CD4-positive, alpha-beta T cell (primary cell): ENCODE results near the gene FAM216B. TPM values are rescaled to one million over a fixed set of nuclear protein-coding genes. Genes with fewer than 3 reads are reported as not detected.

Experiments
- ATAC-seq: fragments of 200-7000 bp; cut with Tn5 transposase; one replicate; pipeline ENCODE4 v1.10.0; 2022; ENCODE audit warnings: mild to moderate bottlenecking; ENCODE audit not compliant: poor library complexity
- CTCF ChIA-PET: fragments of 350-600 bp; sonication (Branson Sonifier 250); formaldehyde crosslinking; loops from one replicate; lab custom pipeline; 2021; ENCODE audit warnings: antibody characterized with exemption, inconsistent platforms; lab: Charles Lee
- POLR2A ChIA-PET: fragments of 350-600 bp; sonication (Branson Sonifier 250); formaldehyde crosslinking; loops from one replicate; lab custom pipeline; 2021; ENCODE audit warnings: antibody characterized with exemption, inconsistent platforms; lab: Charles Lee
- DNase-seq, 14 experiments: peaks; one replicate each; pipeline ENCODE4 v3.0.0-alpha.2; 2013 to 2020; ENCODE audit warnings: mixed read lengths in 2 of 14
- H3K27ac ChIP-seq, 2 donors: one replicate each; pipeline versions ENCODE4 v1.5.1 to v1.7.0; 2013; ENCODE audit warnings: low read length in 2 of 2, low read depth in 1 of 2, mild to moderate bottlenecking in 1 of 2
- H3K27me3 ChIP-seq, 2 experiments: 1 replicate in 1 of 2; 2 replicates in 1 of 2; pipeline versions ENCODE4 v1.6.1 to v1.7.0; 2013; ENCODE audit warnings: low read length in 2 of 2, control low read depth in 1 of 2, mild to moderate bottlenecking in 1 of 2, moderate library complexity in 1 of 2; ENCODE audit not compliant: insufficient read depth in 2 of 2, control insufficient read depth in 1 of 2
- H3K36me3 ChIP-seq: one replicate; pipeline ENCODE4 v1.6.1; 2013; ENCODE audit warnings: low read length, control low read depth; ENCODE audit not compliant: insufficient read depth
- H3K4me1 ChIP-seq: one replicate; pipeline ENCODE4 v1.6.1; 2013; ENCODE audit warnings: low read length, control low read depth; ENCODE audit not compliant: insufficient read depth
- H3K4me3 ChIP-seq: one replicate; pipeline ENCODE4 v1.5.1; 2013; ENCODE audit warnings: mild to moderate bottlenecking, low read length, moderate library complexity
- H3K9me3 ChIP-seq, 2 experiments: 1 replicate in 1 of 2; 2 replicates in 1 of 2; pipeline versions ENCODE4 v1.6.1 to v1.7.0; 2013; ENCODE audit warnings: low read length in 2 of 2, mild to moderate bottlenecking in 2 of 2, control low read depth in 1 of 2, moderate library complexity in 1 of 2; ENCODE audit not compliant: control insufficient read depth in 1 of 2, insufficient read depth in 1 of 2
- H3K27ac Mint-ChIP-seq: one replicate; pipeline ENCODE4 v1.8.0; 2020; ENCODE audit warnings: mixed read lengths
- H3K27me3 Mint-ChIP-seq: one replicate; pipeline ENCODE4 v1.8.0; 2021; ENCODE audit warnings: mixed read lengths
- H3K36me3 Mint-ChIP-seq: one replicate; pipeline ENCODE4 v1.8.0; 2021; ENCODE audit warnings: low read depth, mixed read lengths
- H3K4me1 Mint-ChIP-seq: one replicate; pipeline ENCODE4 v1.8.0; 2021; ENCODE audit warnings: low read depth, mixed read lengths
- H3K4me3 Mint-ChIP-seq: one replicate; pipeline ENCODE4 v1.8.0; 2020; ENCODE audit warnings: mild to moderate bottlenecking, mixed read lengths
- H3K9me3 Mint-ChIP-seq: one replicate; pipeline ENCODE4 v1.8.0; 2020; ENCODE audit warnings: mixed read lengths
- intact Hi-C, 2 experiments: fragments of 100-400 bp; cut with DNase I in 1 of 2; cut with micrococcal nuclease in 1 of 2; formaldehyde crosslinking; loops; one replicate each; pipeline versions ENCODE4 v1.15.1 to v1.9.0; 2023 to 2025; cut with DNase I, micrococcal nuclease
- total RNA-seq, 174 experiments: library from RNA in 2 of 174; stranded (reverse) in 2 of 174; gene quantifications; one replicate each; pipeline ENCODE4 v1.2.3 and lab custom pipeline; 2021 to 2026
- TF ChIP-seq, protein P1 (sequence below): fragments of 200-600 bp; IDR thresholded peaks from one replicate; pipeline ENCODE4 v1.8.0; 2022; ENCODE audit warnings: antibody characterized with exemption, mild to moderate bottlenecking

The FAM216B gene
- total RNA-seq, 2 experiments from 2014 or later: not detected

DNA sequence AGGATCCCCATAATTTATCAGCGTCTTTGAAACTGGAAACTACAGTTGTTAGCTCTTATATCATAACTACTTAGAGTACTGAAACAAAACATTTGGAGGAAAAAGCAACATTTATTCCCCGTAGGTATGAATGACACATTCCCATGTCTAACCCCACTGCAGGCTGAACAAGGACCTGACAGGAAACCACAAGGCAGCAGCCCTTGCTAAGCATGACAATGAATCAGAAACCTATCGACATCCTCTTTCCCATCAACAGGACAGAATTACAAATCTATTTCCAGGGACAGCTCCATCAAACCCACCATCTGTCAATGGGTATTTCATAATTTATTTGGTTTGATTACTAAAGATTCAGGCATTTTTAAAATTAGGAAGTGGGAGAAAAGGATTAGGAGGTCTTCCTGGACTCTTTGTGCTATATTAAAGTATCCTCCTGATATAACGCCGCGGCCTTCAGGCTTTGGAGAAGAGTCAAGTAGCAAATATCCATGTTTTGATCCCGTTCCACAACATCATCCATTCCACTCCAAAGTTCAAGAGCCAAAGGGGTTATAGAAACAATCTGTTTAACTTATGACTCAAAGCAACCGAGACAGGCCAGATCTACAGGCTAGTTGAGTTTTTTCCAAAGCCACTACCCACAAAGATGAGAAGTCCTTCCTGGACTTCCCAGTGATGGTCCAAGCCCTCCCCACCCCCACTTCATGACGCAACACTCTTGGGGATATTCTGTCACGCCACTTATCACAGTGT lies 51.1 kb downstream of the FAM216B start:
- Histone ChIP-seq H3K9me3 (no peaks in the 10 kb centered on the region), H3K27me3 (no peaks in the 10 kb centered on the region), H3K36me3 (no peaks in the 10 kb centered on the region), H3K4me3 (no peak overlapping the region), H3K4me1 (no peaks in the 10 kb centered on the region), H3K27ac (no peak overlapping the region)
- no peaks in the 10 kb centered on the region for H3K9me3 Mint-ChIP-seq
- ATAC-seq: no peak
- POLR2A ChIA-PET: no interaction called here
- CTCF ChIA-PET: interaction anchor here (0.6 kb wide), 1 partner anchor 8 kb away, joined by 3 read pairs; no protein-coding TSS in a partner anchor
- no peak overlapping the region for H3K4me3 Mint-ChIP-seq
- H3K27ac Mint-ChIP-seq: no peak overlapping the region
- TF ChIP-seq, protein P1, sequence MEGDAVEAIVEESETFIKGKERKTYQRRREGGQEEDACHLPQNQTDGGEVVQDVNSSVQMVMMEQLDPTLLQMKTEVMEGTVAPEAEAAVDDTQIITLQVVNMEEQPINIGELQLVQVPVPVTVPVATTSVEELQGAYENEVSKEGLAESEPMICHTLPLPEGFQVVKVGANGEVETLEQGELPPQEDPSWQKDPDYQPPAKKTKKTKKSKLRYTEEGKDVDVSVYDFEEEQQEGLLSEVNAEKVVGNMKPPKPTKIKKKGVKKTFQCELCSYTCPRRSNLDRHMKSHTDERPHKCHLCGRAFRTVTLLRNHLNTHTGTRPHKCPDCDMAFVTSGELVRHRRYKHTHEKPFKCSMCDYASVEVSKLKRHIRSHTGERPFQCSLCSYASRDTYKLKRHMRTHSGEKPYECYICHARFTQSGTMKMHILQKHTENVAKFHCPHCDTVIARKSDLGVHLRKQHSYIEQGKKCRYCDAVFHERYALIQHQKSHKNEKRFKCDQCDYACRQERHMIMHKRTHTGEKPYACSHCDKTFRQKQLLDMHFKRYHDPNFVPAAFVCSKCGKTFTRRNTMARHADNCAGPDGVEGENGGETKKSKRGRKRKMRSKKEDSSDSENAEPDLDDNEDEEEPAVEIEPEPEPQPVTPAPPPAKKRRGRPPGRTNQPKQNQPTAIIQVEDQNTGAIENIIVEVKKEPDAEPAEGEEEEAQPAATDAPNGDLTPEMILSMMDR: no peak
- H3K27me3 Mint-ChIP-seq: no peaks in the 10 kb centered on the region
- peak in 2 of 14 experiments; percentile 3 to 21 for DNase-seq
- no peaks in the 10 kb centered on the region for H3K4me1 Mint-ChIP-seq
- no peaks in the 10 kb centered on the region for H3K36me3 Mint-ChIP-seq
- intact Hi-C loops: no loop called here

DNA sequence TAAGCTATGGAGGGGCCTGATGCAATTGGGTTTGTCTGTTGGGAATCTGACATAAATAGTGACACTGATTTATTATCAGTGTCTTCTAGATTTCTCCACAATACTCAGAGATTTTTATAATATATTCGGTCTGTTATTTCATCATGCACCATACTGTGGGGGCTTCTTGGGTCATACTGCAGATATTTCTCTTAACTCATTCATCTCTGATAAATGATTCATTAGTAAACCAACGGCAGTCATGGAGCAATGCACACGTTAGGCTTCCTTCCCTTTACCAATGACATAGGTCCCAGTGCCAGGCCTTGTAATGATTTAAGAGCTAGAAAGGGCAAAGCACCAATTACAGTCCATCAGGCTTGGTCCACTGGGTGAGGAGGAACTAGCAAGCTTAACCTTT lies 53.6 kb downstream of the FAM216B start:
- intact Hi-C loops: no loop called here
- Mint-ChIP-seq H3K4me3 (no peak overlapping the region), H3K4me1 (no peaks in the 10 kb centered on the region), H3K36me3 (no peaks in the 10 kb centered on the region), H3K27me3 (no peaks in the 10 kb centered on the region), H3K9me3 (no peaks in the 10 kb centered on the region), H3K27ac (no peak overlapping the region)
- H3K9me3 ChIP-seq: no peaks in the 10 kb centered on the region
- POLR2A ChIA-PET: no interaction called here
- H3K36me3 ChIP-seq: no peaks in the 10 kb centered on the region
- no peak for ATAC-seq
- H3K4me3 ChIP-seq: no peak overlapping the region
- H3K4me1 ChIP-seq: no peaks in the 10 kb centered on the region
- no peaks in the 10 kb centered on the region for H3K27me3 ChIP-seq
- H3K27ac ChIP-seq: no peak overlapping the region
- DNase-seq: no peak
- CTCF ChIA-PET: no interaction called here
- TF ChIP-seq, protein P1: no peak

DNA sequence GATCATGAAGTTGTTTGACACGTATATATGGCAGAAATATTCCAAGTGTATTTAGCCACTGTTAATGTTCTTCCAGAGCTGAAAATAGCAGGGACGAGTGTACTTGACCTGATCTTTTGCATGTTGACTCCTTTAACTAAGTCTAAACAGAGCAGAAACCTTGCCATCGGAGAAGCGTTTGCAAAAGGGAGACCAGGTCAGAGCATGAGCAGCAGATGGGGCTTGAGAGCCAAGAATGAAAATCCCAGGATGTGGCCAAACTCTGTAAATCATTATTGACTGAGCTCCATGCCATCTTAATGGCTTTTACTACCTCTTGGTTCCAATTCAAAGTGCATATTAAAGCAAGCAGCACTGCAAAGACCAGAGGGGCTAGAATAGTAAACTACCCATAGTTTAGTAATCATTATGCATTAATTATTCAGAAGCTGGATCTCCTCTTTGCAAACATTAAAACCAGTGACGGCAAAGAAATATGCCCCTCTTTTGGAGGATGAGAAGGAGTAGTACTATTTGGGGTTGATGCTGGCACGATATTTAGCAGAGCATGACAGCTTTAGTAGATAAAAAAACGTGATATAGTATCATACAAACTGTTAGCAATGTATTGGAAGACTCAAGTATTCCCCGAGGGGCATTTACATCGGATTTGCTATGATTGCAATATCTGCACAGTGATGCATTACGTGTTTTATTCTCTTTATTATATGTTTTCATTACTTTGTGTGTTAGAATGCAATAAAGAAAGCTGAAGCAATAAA lies 55.7 kb downstream of the FAM216B start:
- Mint-ChIP-seq H3K36me3 (no peaks in the 10 kb centered on the region), H3K9me3 (no peaks in the 10 kb centered on the region), H3K27me3 (no peaks in the 10 kb centered on the region), H3K4me1 (no peaks in the 10 kb centered on the region), H3K27ac (no peak overlapping the region), H3K4me3 (no peak overlapping the region)
- no peaks in the 10 kb centered on the region for H3K4me1 ChIP-seq
- ATAC-seq (no peak), DNase-seq (no peak)
- H3K27ac ChIP-seq: no peak overlapping the region
- TF ChIP-seq, protein P1: no peak
- H3K9me3 ChIP-seq: no peaks in the 10 kb centered on the region
- no peaks in the 10 kb centered on the region for H3K36me3 ChIP-seq
- no peak overlapping the region for H3K4me3 ChIP-seq
- no peaks in the 10 kb centered on the region for H3K27me3 ChIP-seq
- CTCF ChIA-PET: no interaction called here
- POLR2A ChIA-PET: no interaction called here
- intact Hi-C loops: no loop called here

Other genes starting within 250 kb of the FAM216B start
- under 1 TPM; 0.38 to 0.45 TPM for gene TNFSF11, start 207.4 kb upstream of the FAM216B start, total RNA-seq
- gene EPSTI1, start 210.7 kb downstream of the FAM216B start, total RNA-seq: 10 to 100 TPM; 23.5 to 24.5 TPM
- gene DNAJC15, start 242.0 kb downstream of the FAM216B start, total RNA-seq: 1 to 10 TPM; 6.8 to 7.6 TPM